ENCODE results near the gene TMEM167A.
A peak's percentile ranks its signal among the peaks of the same experiment; 100 is the strongest.

Gene TMEM167A

GRCh38 chr5:83076742-83077661 is at the start of gene TMEM167A, which contains the start of gene XRCC4:
Gene TMEM167A, minus strand, starts transcription at chr5:83077394. Its CDS starts 71 bp downstream, at chr5:83077323.
Gene XRCC4, plus strand, starts transcription at chr5:83077547. Its CDS starts 27,373 bp downstream, at chr5:83104920.
- H3K4me3 ChIP-seq (ENCODE audit: low read depth, low read length), result peak within 1 kb of the TSS; percentile 76
- peak; percentile 99 for DNase-seq (ENCODE audit: low read depth)
- no peak for TF ChIP-seq CTCF (conservative IDR thresholded peaks at IDR 0.05; ENCODE audit: low read depth, low read length)

GRCh38 chr5:83126501-83126900 is 49.3 kb upstream of the TMEM167A start:
- TF ChIP-seq CTCF (conservative IDR thresholded peaks at IDR 0.05; ENCODE audit: low read depth, low read length), result no peak
- no peak overlapping the region for H3K4me3 ChIP-seq (ENCODE audit: low read depth, low read length)
- no peak for DNase-seq (ENCODE audit: low read depth)

- no peak for DNase-seq (ENCODE audit: low read depth)
Measured at GRCh38 chr5:83125560-83125959, 48.4 kb upstream of the TMEM167A start.

GRCh38 chr5:83124593-83124992 is 47.4 kb upstream of the TMEM167A start:
- no peak overlapping the region for H3K4me3 ChIP-seq (ENCODE audit: low read depth, low read length)
- peak; percentile 14 for DNase-seq (ENCODE audit: low read depth)
- no peak for TF ChIP-seq CTCF (conservative IDR thresholded peaks at IDR 0.05; ENCODE audit: low read depth, low read length)

More at GRCh38 chr5:83125560-83125959, 48.4 kb upstream of the TMEM167A start:
- no peak overlapping the region for H3K4me3 ChIP-seq (ENCODE audit: low read depth, low read length)
- TF ChIP-seq CTCF (conservative IDR thresholded peaks at IDR 0.05; ENCODE audit: low read depth, low read length), result no peak

- no peak for TF ChIP-seq CTCF (conservative IDR thresholded peaks at IDR 0.05; ENCODE audit: low read depth, low read length)
- DNase-seq (ENCODE audit: low read depth), result no peak
Measured at GRCh38 chr5:83118976-83119375, 41.8 kb upstream of the TMEM167A start.

GRCh38 chr5:83118471-83118870 is 41.3 kb upstream of the TMEM167A start:
- H3K4me3 ChIP-seq (ENCODE audit: low read depth, low read length), result no peak overlapping the region
- DNase-seq (ENCODE audit: low read depth), result no peak
- TF ChIP-seq CTCF (conservative IDR thresholded peaks at IDR 0.05; ENCODE audit: low read depth, low read length), result no peak

More at GRCh38 chr5:83118976-83119375, 41.8 kb upstream of the TMEM167A start:
- no peak overlapping the region for H3K4me3 ChIP-seq (ENCODE audit: low read depth, low read length)

Measured in choroid plexus epithelial cell (primary cell).